ENCODE data around the gene CD22. TPM values are rescaled to one million over a fixed set of nuclear protein-coding genes. Genes with fewer than 3 reads are reported as not detected.

Gene CD22
- total RNA-seq, 1 donor from 2014 or later: 56.3 TPM

DNA sequence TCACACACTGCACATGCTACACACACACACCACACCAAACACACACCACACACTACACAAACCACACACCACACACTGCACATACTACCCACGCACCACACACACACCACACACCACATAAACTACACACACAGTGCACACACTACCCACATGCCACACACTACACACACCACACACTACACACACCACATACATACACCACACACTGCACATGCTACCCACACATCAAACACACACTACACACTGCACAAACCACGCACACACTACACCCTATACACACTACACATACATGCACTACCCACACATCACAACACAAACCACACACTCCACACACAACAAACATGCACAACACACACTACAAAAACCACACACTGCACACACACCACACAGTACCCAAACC is 31.1 kb upstream of the CD22 start:
- no peak overlapping the region for H3K27ac Mint-ChIP-seq
- H3K4me3 Mint-ChIP-seq: no peak overlapping the region
- DNase-seq (ENCODE audit: low spot score in 2 of 2, unreplicated experiment in 2 of 2): no peak
- no peak for TF ChIP-seq CTCF (IDR thresholded peaks at IDR 0.05; ENCODE audit: unreplicated experiment)
- H3K9me3 Mint-ChIP-seq: no peaks in the 10 kb centered on the region
- H3K27me3 Mint-ChIP-seq (ENCODE audit: low read depth): no peaks in the 10 kb centered on the region
- no peaks in the 10 kb centered on the region for H3K36me3 Mint-ChIP-seq
- peaks cover 21% of the 10 kb centered on the region for H3K4me1 Mint-ChIP-seq

DNA sequence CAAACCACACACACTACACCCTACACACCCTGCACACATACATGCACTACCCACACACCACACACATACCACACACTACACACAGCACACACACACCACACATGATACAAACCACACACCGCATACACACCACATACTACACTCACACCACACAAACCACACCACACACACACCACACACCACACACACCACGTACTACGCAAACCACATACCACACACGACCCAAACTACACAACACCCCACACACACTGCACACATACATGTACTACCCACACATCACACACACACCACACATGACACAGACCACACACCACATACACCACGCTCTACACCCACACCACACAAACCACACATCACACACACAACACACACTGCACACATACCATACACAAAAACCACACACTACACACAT is 30.4 kb upstream of the CD22 start:
- Mint-ChIP-seq H3K9me3 (no peaks in the 10 kb centered on the region), H3K4me1 (peaks cover 15% of the 10 kb centered on the region), H3K27ac (no peak overlapping the region), H3K36me3 (no peaks in the 10 kb centered on the region), H3K27me3 (ENCODE audit: low read depth) (no peaks in the 10 kb centered on the region), H3K4me3 (no peak overlapping the region)
- TF ChIP-seq CTCF (IDR thresholded peaks at IDR 0.05; ENCODE audit: unreplicated experiment): no peak
- DNase-seq (ENCODE audit: low spot score in 2 of 2, unreplicated experiment in 2 of 2): no peak

GRCh38 chr19:35299523-35300338 is 29.3 kb upstream of the CD22 start:
- no peaks in the 10 kb centered on the region for H3K36me3 Mint-ChIP-seq
- no peak for DNase-seq (ENCODE audit: low spot score in 2 of 2, unreplicated experiment in 2 of 2)
- no peaks in the 10 kb centered on the region for H3K27me3 Mint-ChIP-seq (ENCODE audit: low read depth)
- H3K9me3 Mint-ChIP-seq: no peaks in the 10 kb centered on the region
- H3K27ac Mint-ChIP-seq: no peak overlapping the region
- H3K4me3 Mint-ChIP-seq: no peak overlapping the region
- TF ChIP-seq CTCF (IDR thresholded peaks at IDR 0.05; ENCODE audit: unreplicated experiment): no peak
- H3K4me1 Mint-ChIP-seq: peaks cover 6% of the 10 kb centered on the region

DNA sequence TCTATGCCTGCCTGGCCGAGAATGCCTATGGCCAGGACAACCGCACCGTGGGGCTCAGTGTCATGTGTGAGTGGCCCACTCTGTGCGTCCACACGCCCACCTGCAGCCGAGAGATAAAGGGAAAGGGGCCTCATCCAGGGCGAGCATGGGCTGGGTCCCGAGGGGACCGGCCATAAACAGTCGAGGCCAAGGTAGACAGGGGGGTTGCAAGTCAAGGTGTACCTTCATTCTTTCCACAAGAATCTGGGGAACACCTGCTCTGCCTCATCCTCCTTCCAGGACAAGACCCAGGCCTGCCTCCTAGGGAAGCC is 28.7 kb upstream of the CD22 start:
- TF ChIP-seq CTCF (IDR thresholded peaks at IDR 0.05; ENCODE audit: unreplicated experiment): no peak
- Mint-ChIP-seq H3K27ac (no peak overlapping the region), H3K9me3 (no peaks in the 10 kb centered on the region), H3K4me1 (peaks cover under 1% of the 10 kb centered on the region), H3K4me3 (no peak overlapping the region), H3K27me3 (ENCODE audit: low read depth) (no peaks in the 10 kb centered on the region), H3K36me3 (no peaks in the 10 kb centered on the region)
- no peak for DNase-seq (ENCODE audit: low spot score in 2 of 2, unreplicated experiment in 2 of 2)

GRCh38 chr19:35301961-35302360 is 27.0 kb upstream of the CD22 start:
- Mint-ChIP-seq H3K36me3 (no peaks in the 10 kb centered on the region), H3K27me3 (ENCODE audit: low read depth) (no peaks in the 10 kb centered on the region), H3K9me3 (no peaks in the 10 kb centered on the region), H3K4me3 (no peak overlapping the region), H3K4me1 (peaks cover 7% of the 10 kb centered on the region), H3K27ac (no peak overlapping the region)
- TF ChIP-seq CTCF (IDR thresholded peaks at IDR 0.05; ENCODE audit: unreplicated experiment): no peak
- DNase-seq (ENCODE audit: low spot score in 2 of 2, unreplicated experiment in 2 of 2): no peak

Measured in mesothelial cell of epicardium (in vitro differentiated cells).